Right lobe of liver (tissue), 6 donors: Measurements from ENCODE around the gene CYB561A3. TPM values are rescaled to one million over a fixed set of nuclear protein-coding genes. Genes with fewer than 3 reads are reported as not detected.

Experiments
- ATAC-seq, 4 donors: fragments of 200-7000 bp; cut with Tn5 transposase; one replicate each; pipeline ENCODE4 v1.9.1; 2020; ENCODE audit warnings: mild to moderate bottlenecking in 4 of 4, moderate library complexity in 4 of 4
- DNase-seq, 3 donors: peaks; one replicate each; pipeline ENCODE4 v3.0.0-alpha.2; 2020
- H3K27ac ChIP-seq, 3 donors: fragments of 200-600 bp; one replicate each; pipeline ENCODE4 v1.8.0; 2022
- H3K27me3 ChIP-seq, 2 donors: fragments of 200-600 bp; one replicate each; pipeline ENCODE4 v1.8.0; 2022
- H3K36me3 ChIP-seq, 4 donors: fragments of 200-600 bp; sonication (generic) in 1 of 4; one replicate each; pipeline versions ENCODE4 v1.5.1 to v1.8.0; 2017 to 2022; ENCODE audit warnings: control low read depth in 1 of 4
- H3K4me1 ChIP-seq, 4 donors: fragments of 200-600 bp; sonication (generic) in 1 of 4; one replicate each; pipeline versions ENCODE4 v1.5.1 to v1.8.0; 2017 to 2022; ENCODE audit warnings: control low read depth in 1 of 4
- H3K4me3 ChIP-seq, 3 donors: fragments of 200-600 bp; one replicate each; pipeline ENCODE4 v1.8.0; 2022
- H3K9me3 ChIP-seq, 4 donors: fragments of 200-600 bp; sonication (generic) in 1 of 4; one replicate each; pipeline versions ENCODE4 v1.5.1 to v1.8.0; 2017 to 2022; ENCODE audit warnings: control low read depth in 1 of 4
- POLR2A ChIP-seq: fragments of 450-650 bp; IDR thresholded peaks from one replicate; pipeline ENCODE4 v1.6.1; 2017; ENCODE audit warnings: antibody characterized with exemption, mild to moderate bottlenecking
- WGBS: methylation state at CpG from one replicate; pipeline ENCODE4 v1.1.6; 2018; ENCODE audit warnings: low coverage, low lambda C conversion rate; ENCODE audit not compliant: insufficient coverage; ENCODE audit errors: missing lambda C conversion rate; 5-methylcytosine and 5-hydroxymethylcytosine counted together
- intact Hi-C, 2 donors: fragments of 100-400 bp; cut with DNase I; formaldehyde crosslinking; loops; one replicate each; pipeline versions ENCODE4 v1.11.2 to v1.14.1; 2022
- total RNA-seq, 6 experiments: library from RNA; depleted of rRNA in 2 of 6; stranded (reverse); fragments of >200 nt in 2 of 6; fragmentation: NEBNext Ultra II Directional in 3 of 6; extraction: Animal tissue kit (Norgen Biotek cat#: 25700) in 3 of 6; gene quantifications; one replicate each; pipeline versions ENCODE4 v1.1.0 to v1.2.4, GENCODE V29; 2016 to 2023
- TF ChIP-seq, protein P1 (sequence below), 4 donors: fragments of 200-600 bp in 3 of 4; fragments of 450-650 bp in 1 of 4; IDR thresholded peaks; one replicate each; pipeline versions ENCODE4 v1.5.1 to v1.8.0; 2016 to 2022; ENCODE audit warnings: antibody characterized with exemption in 4 of 4, mild to moderate bottlenecking in 2 of 4
- donor health status: DM: no; HTN: yes; CAD: no.
- donor health status: DM: no; HTN: no; CAD: no.
- donor health status: DM: no; HTN: no; CAD: no.
- donor health status: DM: no; HTN: yes; CAD: no.
- donor health status: DM: no; HTN: yes; CAD: no.

The CYB561A3 gene
- total RNA-seq, 6 experiments from 2014 or later = 25.6 to 41.8 (median 35.2) TPM

GRCh38 chr11:61380884-61381283, 19.2 kb upstream of the CYB561A3 start:
- no peaks in the 10 kb centered on the region for H3K36me3 ChIP-seq
- ATAC-seq (no peak), DNase-seq (no peak)
- no peak overlapping the region for H3K4me3 ChIP-seq
- no peaks in the 10 kb centered on the region for H3K27me3 ChIP-seq
- intact Hi-C loops = loop anchor here in 1 of 2 donors (5.0 to 10.0 kb wide), 2 partner anchors 44 to 116 kb away; no protein-coding TSS in a partner anchor
- WGBS = 94% methylated on average over 9 of the region's 9 CpGs
- H3K9me3 ChIP-seq = peaks cover 0 to 3% (median 0%) of the 10 kb centered on the region in 4 donors
- no peak overlapping the region for H3K27ac ChIP-seq
- H3K4me1 ChIP-seq = peaks cover 0 to 23% (median 5%) of the 10 kb centered on the region in 4 donors
- no peak for TF ChIP-seq POLR2A
- TF ChIP-seq, protein P1, sequence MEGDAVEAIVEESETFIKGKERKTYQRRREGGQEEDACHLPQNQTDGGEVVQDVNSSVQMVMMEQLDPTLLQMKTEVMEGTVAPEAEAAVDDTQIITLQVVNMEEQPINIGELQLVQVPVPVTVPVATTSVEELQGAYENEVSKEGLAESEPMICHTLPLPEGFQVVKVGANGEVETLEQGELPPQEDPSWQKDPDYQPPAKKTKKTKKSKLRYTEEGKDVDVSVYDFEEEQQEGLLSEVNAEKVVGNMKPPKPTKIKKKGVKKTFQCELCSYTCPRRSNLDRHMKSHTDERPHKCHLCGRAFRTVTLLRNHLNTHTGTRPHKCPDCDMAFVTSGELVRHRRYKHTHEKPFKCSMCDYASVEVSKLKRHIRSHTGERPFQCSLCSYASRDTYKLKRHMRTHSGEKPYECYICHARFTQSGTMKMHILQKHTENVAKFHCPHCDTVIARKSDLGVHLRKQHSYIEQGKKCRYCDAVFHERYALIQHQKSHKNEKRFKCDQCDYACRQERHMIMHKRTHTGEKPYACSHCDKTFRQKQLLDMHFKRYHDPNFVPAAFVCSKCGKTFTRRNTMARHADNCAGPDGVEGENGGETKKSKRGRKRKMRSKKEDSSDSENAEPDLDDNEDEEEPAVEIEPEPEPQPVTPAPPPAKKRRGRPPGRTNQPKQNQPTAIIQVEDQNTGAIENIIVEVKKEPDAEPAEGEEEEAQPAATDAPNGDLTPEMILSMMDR (IDR thresholded peaks at IDR 0.05) = no peak

GRCh38 chr11:61378713-61379313, 17.1 kb upstream of the CYB561A3 start:
- H3K27me3 ChIP-seq = no peaks in the 10 kb centered on the region
- DNase-seq (no peak), ATAC-seq (peak; percentile 89 to 95 (median 92))
- peaks cover 0 to 3% (median 0%) of the 10 kb centered on the region in 4 donors for H3K9me3 ChIP-seq
- 45% methylated on average over 2 of the region's 5 CpGs for WGBS
- TF ChIP-seq, protein P1 (IDR thresholded peaks at IDR 0.05) = no peak
- TF ChIP-seq POLR2A = no peak
- H3K27ac ChIP-seq = peak overlapping the region in 1 of 3 donors; percentile 69
- no peak overlapping the region for H3K4me3 ChIP-seq
- H3K4me1 ChIP-seq = peaks cover 0 to 22% (median 5%) of the 10 kb centered on the region in 4 donors
- intact Hi-C loops = no loop called here
- no peaks in the 10 kb centered on the region for H3K36me3 ChIP-seq

DNA sequence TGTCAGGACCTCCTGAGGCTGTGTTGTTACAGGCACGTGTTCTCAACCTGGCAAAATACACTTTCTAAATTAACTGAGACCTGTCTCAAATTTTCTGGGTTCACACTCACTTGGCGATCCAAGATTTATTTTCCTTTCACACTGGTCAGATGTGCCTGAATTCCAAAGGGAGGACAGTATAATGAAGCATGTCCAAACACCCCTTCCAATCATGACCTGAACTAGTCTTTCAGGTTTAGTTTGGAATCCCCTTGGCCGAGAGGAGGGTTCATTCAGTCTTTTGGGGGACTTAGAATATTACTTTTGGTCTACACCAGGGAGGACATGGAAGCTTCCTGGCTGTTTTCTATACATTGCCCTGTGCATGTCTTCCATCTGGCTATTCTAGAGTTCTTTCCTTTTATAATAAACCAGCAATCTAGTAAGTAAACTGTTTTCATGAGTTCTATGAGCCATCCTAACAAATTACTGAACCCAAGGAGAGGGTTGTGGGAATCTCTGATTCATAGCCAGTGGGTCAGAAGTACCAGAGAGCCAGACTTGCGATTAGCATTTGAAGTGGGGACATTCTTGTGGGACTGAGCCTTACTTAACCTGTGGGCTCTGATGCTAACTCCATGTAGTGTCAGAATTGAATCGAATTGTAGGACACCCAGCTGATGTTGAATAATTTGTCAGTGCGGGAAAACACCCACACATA, 15.9 kb upstream of the CYB561A3 start:
- Histone ChIP-seq H3K9me3 (peaks cover 0 to 3% (median 0%) of the 10 kb centered on the region in 4 donors), H3K27me3 (no peaks in the 10 kb centered on the region), H3K4me3 (no peak overlapping the region), H3K36me3 (no peaks in the 10 kb centered on the region), H3K4me1 (peaks cover 0 to 28% (median 7%) of the 10 kb centered on the region in 4 donors), H3K27ac (no peak overlapping the region)
- TF ChIP-seq POLR2A = no peak
- TF ChIP-seq, protein P1 (IDR thresholded peaks at IDR 0.05) = no peak
- intact Hi-C loops = no loop called here
- DNase-seq (no peak), ATAC-seq (no peak)
- 95% methylated on average over 5 of the region's 6 CpGs for WGBS

GRCh38 chr11:61375761-61376108, 14.1 kb upstream of the CYB561A3 start:
- H3K27me3 ChIP-seq = no peaks in the 10 kb centered on the region
- DNase-seq (peak; percentile 35 to 84 (median 70)), ATAC-seq (peak; percentile 54 to 84 (median 68))
- H3K36me3 ChIP-seq = no peaks in the 10 kb centered on the region
- intact Hi-C loops = no loop called here
- TF ChIP-seq, protein P1 (IDR thresholded peaks at IDR 0.05) = no peak
- no peak for TF ChIP-seq POLR2A
- no peak overlapping the region for H3K4me3 ChIP-seq
- peaks cover 0 to 3% (median 0%) of the 10 kb centered on the region in 4 donors for H3K9me3 ChIP-seq
- WGBS = 32% methylated on average over 6 of the region's 6 CpGs
- H3K4me1 ChIP-seq = peaks cover 0 to 28% (median 7%) of the 10 kb centered on the region in 4 donors
- H3K27ac ChIP-seq = peak overlapping the region in 1 of 3 donors; percentile 61
